Retinal pigment epithelial cell (primary cell): Measurements from ENCODE around the gene MYO1E.
A peak's percentile ranks its signal among the peaks of the same experiment; 100 is the strongest.

Experiments
- DNase-seq: peaks from one replicate; pipeline ENCODE4 v3.0.0-alpha.2; 2010; ENCODE audit warnings: low read depth
- H3K4me3 ChIP-seq: 2 replicates; pipeline ENCODE4 v1.5.1; 2011; ENCODE audit warnings: mild to moderate bottlenecking, low read length, control low read depth, moderate library complexity
- CTCF ChIP-seq: conservative IDR thresholded peaks from 2 replicates; pipeline ENCODE4 v1.5.1; 2011; ENCODE audit warnings: low read depth, low read length, control low read depth, inconsistent platforms

Gene MYO1E

GRCh38 chr15:59362331-59362730 is 10.3 kb downstream of the MYO1E start:
- no peak for DNase-seq
- TF ChIP-seq CTCF: no peak
- H3K4me3 ChIP-seq: no peak overlapping the region

DNA sequence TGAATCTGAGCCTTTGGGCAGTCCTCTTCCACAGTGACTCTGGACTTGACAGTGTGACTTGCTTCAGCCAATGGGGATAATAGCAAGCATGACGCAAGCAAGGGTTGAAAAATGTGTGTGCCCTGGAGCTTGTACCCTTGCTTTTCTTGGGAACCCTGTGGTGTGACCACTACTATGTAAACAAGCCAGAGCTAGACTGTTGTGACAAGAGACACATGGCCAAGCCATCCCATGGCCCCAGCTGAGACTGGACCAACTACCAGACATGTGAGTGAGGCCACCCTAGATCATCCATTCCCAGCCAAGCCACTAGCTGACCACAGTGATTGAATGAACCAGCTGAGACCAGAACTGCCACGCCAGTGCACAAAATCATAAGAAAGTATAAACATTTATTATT is 11.8 kb downstream of the MYO1E start:
- no peak overlapping the region for H3K4me3 ChIP-seq
- no peak for DNase-seq
- no peak for TF ChIP-seq CTCF

DNA sequence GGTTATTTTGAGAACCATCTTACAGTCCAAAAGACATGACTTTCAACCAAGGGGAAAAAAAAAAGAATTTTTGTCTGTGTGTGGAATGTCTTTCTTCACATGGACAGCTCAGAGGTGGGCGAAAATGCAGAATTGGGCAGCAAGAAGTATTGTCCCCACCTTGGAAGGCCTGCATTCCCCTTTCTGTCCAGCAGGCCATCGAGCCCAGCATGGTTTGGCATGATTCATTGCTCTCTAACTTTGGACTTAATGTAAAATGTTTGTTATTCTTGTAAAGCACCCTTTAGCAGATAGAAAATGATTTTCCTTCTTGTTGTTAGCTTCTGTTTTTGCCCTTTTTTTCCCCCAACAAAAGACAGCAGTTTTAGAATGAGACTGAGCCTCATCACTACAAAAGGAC is 12.4 kb downstream of the MYO1E start:
- peak; percentile 33 for TF ChIP-seq CTCF
- DNase-seq: no peak
- H3K4me3 ChIP-seq: no peak overlapping the region

- no peak for DNase-seq
- TF ChIP-seq CTCF: no peak
- H3K4me3 ChIP-seq: no peak overlapping the region
These were observed 16.9 kb downstream of the MYO1E start for GRCh38 chr15:59355730-59356129.

DNA sequence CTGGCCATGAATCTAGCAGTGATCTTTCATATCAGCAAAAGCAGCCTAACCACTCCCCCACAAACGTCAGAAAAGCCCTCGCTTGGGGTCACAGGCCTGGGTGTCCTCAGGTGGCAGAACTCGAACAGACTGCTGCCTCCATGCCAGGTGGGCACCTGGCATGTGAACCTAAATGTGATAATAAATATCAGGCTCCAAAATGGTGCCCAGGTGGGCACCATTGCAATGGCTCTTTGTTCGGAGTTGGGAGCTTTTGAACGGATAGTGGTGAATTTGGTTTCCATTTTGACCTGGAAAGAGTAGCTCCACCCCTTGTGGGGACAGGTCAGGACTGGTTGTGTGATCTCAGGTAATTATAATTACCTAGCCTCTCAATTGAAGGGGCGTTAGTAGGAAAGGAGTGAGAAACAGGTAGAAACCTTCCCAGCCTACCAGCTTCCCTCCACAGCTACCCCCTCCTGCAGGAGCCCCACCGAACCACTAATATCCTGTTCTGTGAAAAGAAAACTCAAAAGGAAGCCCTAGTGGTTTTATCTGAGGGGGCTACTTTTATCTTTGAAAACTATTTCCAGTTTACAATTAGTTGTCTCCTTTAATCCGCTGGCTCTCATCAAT is 18.1 kb downstream of the MYO1E start:
- no peak for DNase-seq
- no peak overlapping the region for H3K4me3 ChIP-seq

GRCh38 chr15:59353994-59354416 is 18.7 kb downstream of the MYO1E start:
- no peak for TF ChIP-seq CTCF
- H3K4me3 ChIP-seq: no peak overlapping the region
- DNase-seq: no peak

More for the DNA sequence above, 18.1 kb downstream of the MYO1E start:
- TF ChIP-seq CTCF: no peak

DNA sequence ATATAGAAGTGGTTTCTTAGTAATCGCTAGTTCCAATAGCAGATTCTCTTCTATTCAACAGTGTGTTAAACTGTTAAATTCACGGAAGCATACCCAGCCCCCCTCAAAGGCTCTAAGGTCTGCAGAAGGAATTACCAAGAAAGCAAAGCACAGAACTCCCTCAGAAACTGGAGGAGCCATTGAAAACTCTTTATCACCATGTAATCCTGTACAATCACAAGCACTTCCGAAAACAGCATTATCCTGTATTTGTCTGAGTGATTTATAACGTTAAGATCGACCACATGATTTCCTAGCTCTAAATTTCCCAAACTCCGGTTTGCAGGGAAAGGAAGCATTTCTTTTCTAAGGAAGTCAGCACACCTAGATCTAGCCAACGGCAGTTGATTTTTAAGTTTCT is 20.0 kb downstream of the MYO1E start:
- DNase-seq: no peak
- no peak for TF ChIP-seq CTCF
- no peak overlapping the region for H3K4me3 ChIP-seq
